GM12801 (cell line): ENCODE measurements around the gene MARCHF7.

Experiments
- TF ChIP-seq, protein P1 (sequence below): IDR thresholded peaks from one replicate; pipeline ENCODE4 v1.5.1; 2011; ENCODE audit warnings: control low read depth; ENCODE audit not compliant: insufficient read length; ENCODE audit errors: extremely low read depth

The MARCHF7 gene

DNA sequence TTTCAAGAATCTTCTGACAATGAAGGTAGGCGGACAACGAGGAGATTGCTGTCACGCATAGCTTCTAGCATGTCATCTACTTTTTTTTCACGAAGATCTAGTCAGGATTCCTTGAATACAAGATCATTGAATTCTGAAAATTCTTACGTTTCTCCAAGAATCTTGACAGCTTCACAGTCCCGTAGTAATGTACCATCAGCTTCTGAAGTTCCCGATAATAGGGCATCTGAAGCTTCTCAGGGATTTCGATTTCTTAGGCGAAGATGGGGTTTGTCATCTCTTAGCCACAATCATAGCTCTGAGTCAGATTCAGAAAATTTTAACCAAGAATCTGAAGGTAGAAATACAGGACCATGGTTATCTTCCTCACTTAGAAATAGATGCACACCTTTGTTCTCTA is 35.8 kb downstream of the MARCHF7 start:
- TF ChIP-seq, protein P1, sequence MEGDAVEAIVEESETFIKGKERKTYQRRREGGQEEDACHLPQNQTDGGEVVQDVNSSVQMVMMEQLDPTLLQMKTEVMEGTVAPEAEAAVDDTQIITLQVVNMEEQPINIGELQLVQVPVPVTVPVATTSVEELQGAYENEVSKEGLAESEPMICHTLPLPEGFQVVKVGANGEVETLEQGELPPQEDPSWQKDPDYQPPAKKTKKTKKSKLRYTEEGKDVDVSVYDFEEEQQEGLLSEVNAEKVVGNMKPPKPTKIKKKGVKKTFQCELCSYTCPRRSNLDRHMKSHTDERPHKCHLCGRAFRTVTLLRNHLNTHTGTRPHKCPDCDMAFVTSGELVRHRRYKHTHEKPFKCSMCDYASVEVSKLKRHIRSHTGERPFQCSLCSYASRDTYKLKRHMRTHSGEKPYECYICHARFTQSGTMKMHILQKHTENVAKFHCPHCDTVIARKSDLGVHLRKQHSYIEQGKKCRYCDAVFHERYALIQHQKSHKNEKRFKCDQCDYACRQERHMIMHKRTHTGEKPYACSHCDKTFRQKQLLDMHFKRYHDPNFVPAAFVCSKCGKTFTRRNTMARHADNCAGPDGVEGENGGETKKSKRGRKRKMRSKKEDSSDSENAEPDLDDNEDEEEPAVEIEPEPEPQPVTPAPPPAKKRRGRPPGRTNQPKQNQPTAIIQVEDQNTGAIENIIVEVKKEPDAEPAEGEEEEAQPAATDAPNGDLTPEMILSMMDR: no peak

DNA sequence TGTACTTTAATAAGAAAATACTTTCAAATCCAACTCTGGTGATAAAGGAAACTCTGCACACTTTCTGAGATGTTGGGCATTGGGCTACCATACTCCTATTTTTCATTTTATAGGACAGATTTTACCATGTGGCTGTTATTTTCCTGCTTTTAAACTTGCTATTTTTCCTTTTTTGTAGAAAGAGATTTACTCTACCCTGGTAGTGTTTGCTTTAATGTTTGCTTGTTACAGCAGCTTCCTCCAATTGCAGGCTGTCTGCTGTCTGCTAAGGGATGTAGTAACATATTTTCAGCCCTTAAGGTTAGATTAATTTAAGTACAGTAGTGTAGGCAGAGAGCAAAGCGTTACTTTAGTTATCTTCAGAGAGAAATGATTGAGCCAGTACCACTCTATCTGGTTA is 38.6 kb downstream of the MARCHF7 start:
- TF ChIP-seq, protein P1: no peak

DNA sequence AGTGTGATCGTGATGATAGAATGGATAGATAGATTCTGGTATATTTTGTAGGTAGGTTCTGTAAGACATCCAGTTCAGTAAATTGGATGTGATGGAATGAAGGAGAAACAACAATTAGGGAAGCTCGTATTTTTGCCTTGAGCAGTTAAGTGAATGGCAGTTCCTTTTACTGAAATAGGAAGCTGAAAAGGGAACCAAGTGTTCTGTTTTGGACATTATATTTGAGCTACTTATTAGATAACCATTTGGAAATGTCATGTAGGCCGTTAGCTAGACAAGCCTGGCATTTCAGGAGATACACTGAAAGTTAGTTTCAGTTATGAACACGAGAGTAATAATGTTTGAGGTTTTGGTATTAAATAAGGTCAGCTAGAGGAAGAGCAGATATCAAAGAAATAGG is 41.5 kb downstream of the MARCHF7 start:
- TF ChIP-seq, protein P1: no peak

DNA sequence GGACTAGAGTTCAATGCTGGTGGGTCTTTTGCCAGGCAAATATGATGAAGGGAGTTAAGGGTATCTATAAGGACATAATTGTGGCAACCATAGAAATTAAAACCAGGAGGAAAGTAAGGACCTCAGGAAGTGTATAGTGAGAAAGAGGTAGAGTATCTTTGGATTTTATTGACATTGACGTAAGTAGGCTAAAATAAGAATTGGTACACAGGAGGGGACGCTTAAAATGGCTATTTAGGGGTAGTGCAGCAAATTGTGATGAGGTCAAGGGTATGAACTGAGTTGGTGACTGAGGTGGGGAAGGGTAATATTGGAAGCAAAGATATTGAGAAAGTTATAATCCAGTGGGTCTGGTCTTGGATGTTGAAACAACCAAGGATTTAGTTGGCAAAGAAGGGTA is 42.7 kb downstream of the MARCHF7 start:
- TF ChIP-seq, protein P1: no peak

DNA sequence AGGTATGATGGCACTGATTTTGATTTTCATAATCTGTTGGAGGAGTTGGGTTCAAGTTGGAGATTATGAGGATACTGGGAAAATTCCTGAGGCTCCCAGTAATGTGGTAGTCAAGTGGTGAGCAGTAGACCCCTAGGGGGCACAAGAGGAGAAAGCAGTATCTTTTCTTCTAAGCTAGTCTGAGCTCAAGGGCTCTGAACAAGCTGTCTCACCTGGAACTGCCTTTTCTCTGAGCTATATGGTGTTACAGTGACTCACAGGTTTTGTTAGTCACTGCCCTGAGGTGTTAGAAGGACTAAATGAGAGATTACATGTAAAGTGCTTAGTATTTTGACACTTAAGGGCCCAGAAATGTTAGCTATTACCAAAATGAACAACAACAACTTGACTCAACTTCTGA is 43.5 kb downstream of the MARCHF7 start:
- TF ChIP-seq, protein P1: no peak

DNA sequence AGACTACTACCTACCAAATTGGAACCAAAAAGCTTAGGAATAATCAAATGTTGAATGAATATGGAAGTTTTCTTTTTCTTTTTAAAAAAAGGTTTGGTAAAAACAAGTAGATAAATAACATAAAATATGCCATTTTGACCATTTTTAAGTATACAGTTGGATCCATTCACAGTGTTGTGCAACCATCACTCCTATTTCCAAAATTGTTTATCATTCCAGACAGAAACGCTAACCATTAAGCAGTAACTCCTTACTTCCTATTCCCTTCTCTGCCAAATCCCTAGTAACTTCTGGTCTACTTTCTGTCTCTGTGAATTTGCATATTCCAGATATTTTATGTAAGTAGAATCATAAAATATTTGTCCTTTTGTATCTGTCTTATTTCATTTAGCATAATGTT is 45.9 kb downstream of the MARCHF7 start:
- TF ChIP-seq, protein P1: no peak

DNA sequence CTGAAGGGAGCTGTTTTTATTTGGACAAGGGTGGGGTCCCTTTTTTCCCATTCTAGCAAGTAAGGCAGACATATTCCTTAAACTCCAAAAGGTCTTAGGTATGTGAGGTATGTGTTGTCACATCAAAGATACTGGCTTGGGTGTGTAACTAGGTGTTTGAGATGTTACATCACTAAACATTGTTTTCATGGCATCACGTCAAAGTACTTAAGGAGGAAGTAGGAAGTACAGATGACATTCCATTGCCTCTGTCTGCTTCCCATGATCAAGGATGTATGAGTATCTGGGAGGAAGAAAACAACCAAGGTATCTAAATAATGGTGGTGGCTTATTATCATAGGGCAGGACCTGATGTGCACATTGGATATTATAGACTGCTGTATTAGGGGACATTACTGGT is 46.4 kb downstream of the MARCHF7 start:
- TF ChIP-seq, protein P1: no peak

DNA sequence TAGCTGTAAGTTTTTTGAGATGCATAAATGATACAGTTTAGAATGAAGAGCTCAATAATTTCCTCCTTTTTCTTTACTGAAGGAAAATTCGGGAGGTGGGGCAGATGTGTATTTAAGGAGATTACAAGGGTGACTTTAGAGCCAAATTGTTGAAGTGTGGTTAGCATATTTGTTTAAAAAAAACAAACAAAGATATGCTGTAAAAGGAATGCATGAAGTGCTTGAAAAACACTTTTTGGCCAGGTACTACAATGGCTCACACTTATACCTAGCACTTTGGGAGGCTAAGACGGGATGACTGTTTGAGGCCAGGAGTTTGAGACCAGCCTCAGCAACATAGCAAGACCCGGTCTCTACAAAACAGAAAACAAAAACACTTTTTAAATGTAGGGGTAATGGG is 47.3 kb downstream of the MARCHF7 start:
- TF ChIP-seq, protein P1: no peak
